ENCODE data around the gene SGCE. TPM values are rescaled to one million over a fixed set of nuclear protein-coding genes. Genes with fewer than 3 reads are reported as not detected.

SGCE gene
- total and polyA plus RNA-seq, 4 donors: 9.3 to 70.6 (median 44.2) TPM

- no peak overlapping the region for H3K27ac ChIP-seq (ENCODE audit: low read depth in 1 of 2, low read length in 2 of 2)
- peaks cover 0 to 2% (median 0%) of the 10 kb centered on the region in 4 donors for H3K4me1 ChIP-seq (ENCODE audit: control insufficient read depth in 4 of 4, insufficient read depth in 4 of 4, low read length in 3 of 4)
- DNase-seq (ENCODE audit: low spot score): no peak
- WGBS: 37% methylated on average over 1 of the region's 1 CpG
- no peaks in the 10 kb centered on the region for H3K9me3 ChIP-seq (ENCODE audit: control insufficient read depth in 4 of 4, low read length in 3 of 4)
- no peak overlapping the region for H3K4me3 ChIP-seq (ENCODE audit: low read depth in 1 of 3, low read length in 3 of 3)
- TF ChIP-seq REST (IDR thresholded peaks at IDR 0.05) (no peak), MAX (IDR thresholded peaks at IDR 0.05) (no peak), NR2F2 (IDR thresholded peaks at IDR 0.05) (no peak), HNF4G (IDR thresholded peaks at IDR 0.05) (no peak), RAD21 (IDR thresholded peaks at IDR 0.05) (no peak), JUND (IDR thresholded peaks at IDR 0.05) (no peak), YY1 (IDR thresholded peaks at IDR 0.05) (no peak), TAF1 (conservative IDR thresholded peaks at IDR 0.05) (no peak), HNF4A (conservative IDR thresholded peaks at IDR 0.05) (no peak), FOXA2 (IDR thresholded peaks at IDR 0.05) (no peak), RXRA (IDR thresholded peaks at IDR 0.05) (no peak), ZBTB33 (IDR thresholded peaks at IDR 0.05) (no peak), EGR1 (IDR thresholded peaks at IDR 0.05; ENCODE audit: low read depth in 2 of 2) (no peak), GABPA (IDR thresholded peaks at IDR 0.05 in 1 of 2, conservative IDR thresholded peaks at IDR 0.05 in 1 of 2) (no peak)
- H3K27me3 ChIP-seq (ENCODE audit: control insufficient read depth in 4 of 4, insufficient read depth in 4 of 4, low read length in 3 of 4): no peaks in the 10 kb centered on the region
- H3K36me3 ChIP-seq (ENCODE audit: control insufficient read depth in 4 of 4, insufficient read depth in 3 of 4, low read depth in 1 of 4, low read length in 3 of 4): no peaks in the 10 kb centered on the region
- H3K9ac ChIP-seq (ENCODE audit: low read depth in 1 of 2, low read length in 2 of 2): no peak overlapping the region
These were observed 96.0 kb downstream of the SGCE start for GRCh38 chr7:94559972-94560371.

- Histone ChIP-seq H3K4me1 (ENCODE audit: control insufficient read depth in 4 of 4, insufficient read depth in 4 of 4, low read length in 3 of 4) (peaks cover 0 to 2% (median 0%) of the 10 kb centered on the region in 4 donors), H3K27me3 (ENCODE audit: control insufficient read depth in 4 of 4, insufficient read depth in 4 of 4, low read length in 3 of 4) (no peaks in the 10 kb centered on the region), H3K36me3 (ENCODE audit: control insufficient read depth in 4 of 4, insufficient read depth in 3 of 4, low read depth in 1 of 4, low read length in 3 of 4) (peaks cover 0 to 4% (median 2%) of the 10 kb centered on the region in 4 donors), H3K27ac (ENCODE audit: low read depth in 1 of 2, low read length in 2 of 2) (no peak overlapping the region), H3K4me3 (ENCODE audit: low read depth in 1 of 3, low read length in 3 of 3) (no peak overlapping the region), H3K9ac (ENCODE audit: low read depth in 1 of 2, low read length in 2 of 2) (no peak overlapping the region), H3K9me3 (ENCODE audit: control insufficient read depth in 4 of 4, low read length in 3 of 4) (no peaks in the 10 kb centered on the region)
- no peak for TF ChIP-seq RAD21 (IDR thresholded peaks at IDR 0.05)
- TF ChIP-seq TAF1 (conservative IDR thresholded peaks at IDR 0.05): no peak
- TF ChIP-seq GABPA (IDR thresholded peaks at IDR 0.05 in 1 of 2, conservative IDR thresholded peaks at IDR 0.05 in 1 of 2): no peak
- TF ChIP-seq YY1 (IDR thresholded peaks at IDR 0.05): no peak
- no peak for TF ChIP-seq REST (IDR thresholded peaks at IDR 0.05)
- no peak for TF ChIP-seq SP1 (IDR thresholded peaks at IDR 0.05)
- no peak for TF ChIP-seq FOXA2 (IDR thresholded peaks at IDR 0.05)
- TF ChIP-seq ZBTB33 (IDR thresholded peaks at IDR 0.05): no peak
- DNase-seq (ENCODE audit: low spot score): no peak
These were observed 98.7 kb downstream of the SGCE start for GRCh38 chr7:94557215-94557614.
